ENCODE data around the gene YPEL5. TPM values are rescaled to one million over a fixed set of nuclear protein-coding genes. Genes with fewer than 3 reads are reported as not detected.

Gene YPEL5
- polyA plus RNA-seq, 1 donor: 49.9 TPM

- DNase-seq (ENCODE audit: low read depth): no peak
Observed at GRCh38 chr2:30205456-30205855, 58.6 kb downstream of the YPEL5 start.

DNA sequence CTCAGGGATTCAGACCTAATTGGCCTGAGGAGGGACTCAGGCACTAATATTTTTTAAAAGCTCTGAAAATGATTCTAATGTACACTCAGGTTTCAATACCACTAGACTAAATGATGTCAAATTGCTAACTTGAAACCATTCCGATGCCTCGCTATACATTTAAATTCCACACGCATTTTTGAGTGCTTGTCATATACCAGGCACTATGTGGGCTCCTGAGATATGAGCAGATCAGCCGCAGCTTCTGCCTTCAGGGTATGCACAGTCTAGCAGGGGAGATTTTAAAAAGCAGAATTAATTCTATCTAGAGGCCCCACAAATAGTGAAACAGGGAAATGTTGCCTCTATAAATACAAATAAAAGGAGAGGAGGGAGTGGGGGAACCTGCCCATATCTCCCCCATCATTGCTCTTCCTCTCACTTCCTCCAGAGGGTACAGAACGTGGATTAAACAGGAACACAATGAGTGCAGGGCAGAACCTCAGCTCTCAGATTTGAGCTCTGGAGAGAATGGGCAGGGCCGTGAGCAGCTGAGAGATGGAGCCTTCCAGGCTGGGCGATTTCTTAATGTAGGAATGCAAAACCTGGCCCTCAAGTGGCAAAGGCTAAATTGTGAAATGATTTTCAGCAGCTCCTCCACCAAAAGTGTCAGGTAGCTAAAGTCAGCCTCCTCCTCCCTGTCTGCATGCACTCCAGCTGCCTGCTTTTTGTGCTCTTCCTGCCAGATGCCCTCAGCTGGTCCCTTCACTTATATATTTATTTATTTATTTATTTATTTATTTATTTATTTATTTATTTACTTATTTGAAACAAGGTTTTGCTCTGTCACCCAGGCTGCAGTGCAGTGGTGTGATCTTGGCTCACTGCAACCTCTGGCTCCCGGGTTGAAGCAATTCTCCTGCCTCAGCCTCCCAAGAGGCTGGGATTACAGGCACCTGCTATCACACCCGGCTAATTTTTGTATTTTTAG, 59.9 kb downstream of the YPEL5 start:
- no peak for DNase-seq (ENCODE audit: low read depth)

GRCh38 chr2:30208453-30208852, 61.6 kb downstream of the YPEL5 start:
- DNase-seq (ENCODE audit: low read depth): no peak

DNA sequence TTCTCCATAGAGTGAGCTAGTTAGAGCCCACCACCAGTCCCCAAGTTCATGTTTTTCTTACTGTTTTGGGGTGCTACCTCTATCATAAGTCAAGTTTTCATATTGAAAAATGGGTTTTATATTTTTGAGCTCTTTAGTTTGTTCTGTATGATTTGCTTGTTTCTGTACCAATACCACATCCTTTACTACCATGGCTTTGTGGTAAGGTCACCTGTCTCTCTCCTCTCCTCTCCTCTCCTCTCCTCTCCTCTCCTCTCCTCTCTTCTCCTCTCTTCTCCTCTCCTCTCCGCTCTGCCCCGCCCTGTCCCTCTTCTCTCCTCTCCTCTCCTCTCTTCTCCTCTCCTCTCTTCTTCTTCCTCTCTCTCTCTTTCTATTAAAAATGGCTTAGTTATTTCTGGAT, 62.4 kb downstream of the YPEL5 start:
- no peak for DNase-seq (ENCODE audit: low read depth)

Other genes starting within 250 kb of the YPEL5 start
- 0.03 TPM for gene ALK, start 225.4 kb upstream of the YPEL5 start, polyA plus RNA-seq (ENCODE audit: insufficient read length)
- 17.4 TPM for gene LBH, start 84.5 kb downstream of the YPEL5 start, polyA plus RNA-seq (ENCODE audit: insufficient read length)